Lower leg skin (tissue), 3 donors: ENCODE results near the gene SDCCAG8.

ENCODE experiments used
- POLR2A ChIP-seq, 2 donors: fragments of 450-650 bp; IDR thresholded peaks; one replicate each; pipeline ENCODE4 v1.6.1; 2016 to 2017; ENCODE audit warnings: antibody characterized with exemption in 2 of 2, mild to moderate bottlenecking in 1 of 2, moderate library complexity in 1 of 2
- TF ChIP-seq, protein P1 (sequence below), 3 donors: fragments of 450-650 bp; IDR thresholded peaks; one replicate each; pipeline ENCODE4 v1.5.1; 2016; ENCODE audit warnings: antibody characterized with exemption in 3 of 3, mild to moderate bottlenecking in 3 of 3, moderate library complexity in 2 of 3

DNA sequence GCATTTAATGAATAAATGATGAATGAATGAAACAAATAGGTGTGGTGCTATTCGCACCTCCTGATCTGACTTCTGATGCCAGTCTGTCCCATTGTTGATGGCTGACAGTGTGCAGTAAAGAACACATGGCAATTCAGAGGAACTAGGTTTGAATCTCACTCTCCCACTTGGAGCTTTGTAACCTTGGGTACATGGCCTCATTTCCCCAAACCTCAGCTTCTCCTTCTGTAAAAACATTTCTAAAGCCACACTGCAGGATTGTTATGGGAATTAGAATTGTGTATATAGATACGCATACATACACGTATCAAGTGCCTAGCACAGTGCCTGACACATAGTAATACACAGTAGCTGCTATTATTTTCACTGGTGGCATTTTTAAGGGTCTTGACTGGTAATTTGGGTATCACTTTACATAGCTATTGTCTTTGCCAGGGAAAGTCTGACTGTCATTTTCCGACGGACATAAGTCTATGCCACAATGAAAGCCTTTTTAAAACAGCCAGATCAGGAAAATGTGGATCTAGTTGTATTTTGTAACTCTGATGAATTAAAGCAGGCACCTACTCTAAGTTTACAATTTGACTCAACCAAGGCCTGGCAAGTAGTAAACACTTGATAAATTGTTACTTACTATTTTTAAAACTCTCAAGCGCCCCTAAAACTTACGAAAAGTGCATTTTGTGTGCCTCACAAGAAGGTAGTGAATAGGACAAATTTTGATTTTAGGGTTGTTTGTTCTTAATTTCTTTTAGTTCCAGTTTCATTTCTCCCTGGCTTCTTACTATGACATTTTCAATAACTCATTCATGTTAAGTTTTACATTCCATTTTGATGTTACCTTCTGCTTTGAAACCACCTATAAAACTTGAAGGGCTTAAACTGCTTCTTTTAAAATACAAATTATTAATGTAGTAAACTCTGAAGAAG lies 164.4 kb downstream of the SDCCAG8 start:
- TF ChIP-seq POLR2A (IDR thresholded peaks at IDR 0.05): no peak
- TF ChIP-seq, protein P1, sequence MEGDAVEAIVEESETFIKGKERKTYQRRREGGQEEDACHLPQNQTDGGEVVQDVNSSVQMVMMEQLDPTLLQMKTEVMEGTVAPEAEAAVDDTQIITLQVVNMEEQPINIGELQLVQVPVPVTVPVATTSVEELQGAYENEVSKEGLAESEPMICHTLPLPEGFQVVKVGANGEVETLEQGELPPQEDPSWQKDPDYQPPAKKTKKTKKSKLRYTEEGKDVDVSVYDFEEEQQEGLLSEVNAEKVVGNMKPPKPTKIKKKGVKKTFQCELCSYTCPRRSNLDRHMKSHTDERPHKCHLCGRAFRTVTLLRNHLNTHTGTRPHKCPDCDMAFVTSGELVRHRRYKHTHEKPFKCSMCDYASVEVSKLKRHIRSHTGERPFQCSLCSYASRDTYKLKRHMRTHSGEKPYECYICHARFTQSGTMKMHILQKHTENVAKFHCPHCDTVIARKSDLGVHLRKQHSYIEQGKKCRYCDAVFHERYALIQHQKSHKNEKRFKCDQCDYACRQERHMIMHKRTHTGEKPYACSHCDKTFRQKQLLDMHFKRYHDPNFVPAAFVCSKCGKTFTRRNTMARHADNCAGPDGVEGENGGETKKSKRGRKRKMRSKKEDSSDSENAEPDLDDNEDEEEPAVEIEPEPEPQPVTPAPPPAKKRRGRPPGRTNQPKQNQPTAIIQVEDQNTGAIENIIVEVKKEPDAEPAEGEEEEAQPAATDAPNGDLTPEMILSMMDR (IDR thresholded peaks at IDR 0.05): no peak
